NOMO-1 treated with DMSO at 0.1 percent for 48 hours (cell line): Measurements from ENCODE around the gene CTTN.

Source experiments
- DNase-seq: peaks from one replicate; lab custom pipeline; 2025; ENCODE audit not compliant: unreplicated experiment; lab: John Stamatoyannopoulos, UW

Gene CTTN

DNA sequence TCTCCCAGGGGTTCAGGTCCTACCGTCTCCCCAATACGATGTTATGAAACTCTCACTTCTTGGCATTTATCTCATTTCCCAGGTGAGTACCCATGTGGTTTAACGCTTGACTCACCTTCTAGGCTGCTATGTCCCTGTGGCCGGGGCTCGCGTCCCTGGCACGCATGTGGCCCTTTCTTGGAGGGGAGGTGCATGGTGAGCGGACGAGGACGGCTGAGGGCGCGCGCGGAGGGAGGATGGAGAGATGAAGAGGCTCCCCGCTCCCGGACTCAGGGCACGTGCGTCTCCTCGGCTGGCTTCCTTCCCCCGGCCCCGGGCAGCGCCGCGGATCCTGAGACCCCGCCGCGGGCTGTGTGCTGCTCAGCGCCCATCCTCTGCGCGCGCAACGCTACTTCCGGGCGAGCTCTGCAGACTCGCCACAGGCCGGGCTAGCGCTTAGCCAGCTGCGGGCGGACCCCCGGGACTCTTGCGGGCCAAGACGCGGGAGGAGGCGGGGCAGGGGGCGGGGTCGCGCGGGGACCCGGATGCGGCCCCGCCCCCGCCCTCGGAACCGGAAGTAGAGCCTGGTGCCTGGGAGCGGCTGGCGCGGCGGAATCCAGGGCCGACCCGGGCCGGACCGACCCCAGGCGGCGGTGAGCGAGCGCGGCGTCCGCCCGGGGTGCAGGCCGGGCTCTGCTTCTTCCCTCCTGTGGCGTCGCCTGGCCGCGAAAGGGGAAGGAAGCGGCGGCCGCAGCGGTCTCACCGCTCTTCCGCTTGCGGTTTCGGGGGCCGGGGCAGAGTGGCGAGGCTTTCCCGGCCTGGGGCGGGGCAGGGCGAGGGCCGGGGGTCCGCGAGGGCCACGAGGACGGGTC is at the start of gene CTTN:
TSS of gene CTTN (plus strand) at position 547 of the 851 bp plus-strand sequence. CDS start 8,769 bp downstream, outside the sequence.
- DNase-seq: peak; percentile 20

DNA sequence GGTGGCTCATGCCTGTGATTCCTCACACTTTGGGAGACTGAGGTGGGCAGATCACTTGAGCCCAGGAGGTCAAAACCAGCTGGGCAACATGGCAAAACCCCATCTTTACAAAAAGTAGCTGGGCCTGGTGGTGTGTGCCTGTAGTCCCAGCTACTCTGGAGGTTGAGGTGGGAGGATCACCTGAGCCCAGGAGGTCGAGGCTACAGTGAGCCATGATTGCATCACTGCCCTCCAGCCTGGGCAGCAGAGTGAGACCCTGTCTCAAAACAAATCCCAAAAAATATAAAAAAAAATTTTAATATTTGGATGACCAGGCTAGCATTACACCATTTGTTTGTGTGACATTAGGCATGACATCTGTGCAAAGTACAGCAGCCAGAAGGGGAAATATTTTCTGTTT is 49.7 kb upstream of the CTTN start:
- no peak for DNase-seq

DNA sequence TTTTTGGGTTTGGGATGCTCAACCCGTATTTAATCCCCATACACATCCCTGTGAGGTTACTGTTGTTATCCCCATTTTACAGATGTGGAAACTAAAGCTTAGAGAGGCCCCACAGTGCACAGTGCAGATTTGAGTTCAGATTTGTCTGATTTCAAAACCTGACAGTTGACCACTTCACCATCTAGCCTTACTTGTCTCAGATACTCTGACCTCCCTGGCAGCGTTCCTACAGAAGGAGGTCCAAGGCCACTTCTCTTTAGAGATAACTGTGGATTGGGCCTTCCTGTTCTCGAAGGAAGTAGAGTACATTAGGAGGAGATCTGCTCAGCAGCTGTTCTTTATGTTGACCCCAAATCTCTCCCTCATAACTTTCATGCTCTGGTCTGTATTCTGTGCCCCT is 46.7 kb upstream of the CTTN start:
- DNase-seq: no peak

DNA sequence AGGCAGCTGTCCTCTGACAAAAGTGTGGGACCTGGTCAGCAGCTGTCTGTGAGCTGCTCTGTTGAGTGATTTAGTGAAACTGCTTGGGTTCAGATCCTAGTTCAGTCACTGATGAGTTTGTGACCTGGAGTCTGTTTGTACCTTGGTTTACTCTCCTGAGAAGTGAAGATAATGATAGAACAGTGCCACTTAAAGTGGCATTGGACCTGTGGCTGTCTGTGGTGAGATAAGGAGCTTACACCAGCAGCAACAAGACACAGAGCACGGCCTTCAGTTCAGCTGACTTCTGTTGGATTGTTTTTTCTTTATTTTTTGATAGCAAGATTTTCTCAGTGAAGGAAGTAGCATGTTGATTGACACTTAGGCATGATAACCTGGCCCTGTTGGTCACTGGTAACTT is 46.2 kb upstream of the CTTN start:
- DNase-seq: no peak

DNA sequence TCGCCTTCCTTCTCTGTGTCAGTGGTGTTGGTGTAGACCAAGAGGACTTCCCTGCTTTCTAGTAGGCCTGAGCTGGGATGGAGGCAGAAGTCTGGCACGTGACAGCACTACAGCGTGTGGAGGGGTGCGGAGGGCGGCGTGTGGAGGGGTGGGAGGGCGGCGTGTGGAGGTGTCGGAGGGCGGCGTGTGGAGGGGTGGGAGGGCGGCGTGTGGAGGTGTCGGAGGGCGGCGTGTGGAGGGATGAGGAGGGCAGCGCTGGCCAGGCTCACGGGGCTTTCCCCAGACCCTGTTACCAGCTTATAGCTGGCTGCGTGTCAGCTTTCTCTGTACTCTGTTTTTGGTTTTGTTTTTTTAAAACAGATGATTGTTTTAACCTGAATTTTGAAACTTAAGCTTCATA is 45.7 kb upstream of the CTTN start:
- DNase-seq: no peak

DNA sequence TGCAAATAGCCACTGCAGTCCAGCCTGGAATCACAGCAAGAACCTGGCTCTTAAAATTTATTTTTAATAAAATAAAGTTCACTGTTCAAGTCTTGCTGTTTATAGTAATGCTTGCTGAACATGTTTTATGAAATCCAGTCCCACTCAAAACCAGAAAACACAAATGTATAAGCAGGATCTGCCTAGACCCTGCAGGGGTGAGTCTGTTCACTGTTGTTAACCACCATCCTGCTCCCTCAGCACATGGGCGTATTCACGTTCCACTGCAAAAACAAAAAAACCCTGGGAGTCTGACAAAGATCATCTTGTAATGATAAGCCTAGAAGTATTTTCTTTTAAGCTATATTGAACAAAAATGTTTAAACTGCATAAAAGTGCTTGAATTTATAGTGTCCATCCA is 45.0 kb upstream of the CTTN start:
- DNase-seq: no peak

DNA sequence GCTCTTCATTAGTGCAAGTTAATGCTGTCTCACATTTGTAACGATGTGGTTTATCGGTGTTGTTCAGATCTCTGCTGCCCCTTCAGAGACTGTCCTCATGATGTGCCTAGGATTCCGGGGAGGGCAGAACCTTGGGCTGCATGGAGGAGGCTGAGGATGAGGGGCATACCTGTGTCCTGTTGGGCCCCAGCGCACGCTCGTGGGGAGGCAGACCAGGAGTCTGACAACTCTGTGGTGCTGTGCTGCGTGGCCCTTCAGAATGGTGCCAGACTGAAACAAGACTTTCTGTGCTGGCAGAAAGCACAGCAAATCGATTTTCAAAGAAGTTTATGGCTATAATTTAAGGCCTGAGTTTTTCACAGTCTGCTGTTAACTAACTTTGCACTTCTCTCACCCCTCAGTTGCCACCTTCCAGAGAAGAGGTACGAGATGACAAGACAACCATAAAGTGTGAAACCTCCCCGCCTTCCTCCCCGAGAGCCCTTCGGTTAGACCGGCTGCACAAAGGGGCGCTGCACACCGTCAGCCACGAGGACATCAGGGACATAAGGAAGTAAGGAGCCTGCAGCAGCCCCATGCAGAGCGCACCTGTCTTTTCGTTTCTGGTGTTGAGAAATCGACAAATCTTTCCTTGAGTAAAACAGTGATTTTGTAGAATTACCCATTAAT is 44.3 kb upstream of the CTTN start:
- DNase-seq: no peak

DNA sequence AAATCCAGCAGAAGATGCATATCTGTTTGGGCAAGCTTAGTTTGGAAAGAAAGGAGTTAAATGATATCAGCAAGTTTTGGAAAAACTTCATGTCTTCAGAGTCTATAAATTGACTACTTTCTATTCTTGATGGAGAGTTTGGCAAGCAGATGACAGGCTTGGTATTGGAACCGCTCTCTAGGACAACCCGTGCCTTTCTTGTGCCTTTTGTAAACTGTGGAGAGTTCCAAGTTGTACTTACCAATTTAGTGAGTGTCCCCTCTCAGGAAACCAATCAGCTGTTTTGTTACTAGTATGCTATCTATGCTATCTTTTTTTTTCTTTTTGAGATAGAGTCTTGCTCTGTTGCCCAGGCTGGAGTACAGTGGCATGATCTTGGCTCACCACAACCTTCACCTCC is 43.7 kb upstream of the CTTN start:
- DNase-seq: no peak

DNA sequence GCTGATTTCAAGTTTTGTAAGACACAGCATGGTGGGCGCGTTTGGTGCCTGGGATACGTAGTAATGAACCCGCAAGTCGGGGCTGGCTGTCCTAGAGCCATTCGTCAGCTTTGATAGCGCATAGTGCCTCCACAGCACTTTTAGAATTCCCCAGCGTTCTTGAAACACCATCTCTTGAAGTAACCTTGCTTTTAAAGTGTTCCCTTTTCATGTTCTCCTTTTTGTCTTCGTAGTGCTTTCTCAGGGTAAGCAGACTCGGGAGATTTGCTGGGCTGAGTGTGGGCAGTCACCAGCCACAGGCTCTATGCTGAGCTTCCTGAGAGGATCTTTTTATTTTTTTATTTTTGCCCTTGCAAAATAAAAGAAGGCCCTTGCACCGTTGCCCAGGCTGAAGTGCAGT is 39.6 kb upstream of the CTTN start:
- no peak for DNase-seq

DNA sequence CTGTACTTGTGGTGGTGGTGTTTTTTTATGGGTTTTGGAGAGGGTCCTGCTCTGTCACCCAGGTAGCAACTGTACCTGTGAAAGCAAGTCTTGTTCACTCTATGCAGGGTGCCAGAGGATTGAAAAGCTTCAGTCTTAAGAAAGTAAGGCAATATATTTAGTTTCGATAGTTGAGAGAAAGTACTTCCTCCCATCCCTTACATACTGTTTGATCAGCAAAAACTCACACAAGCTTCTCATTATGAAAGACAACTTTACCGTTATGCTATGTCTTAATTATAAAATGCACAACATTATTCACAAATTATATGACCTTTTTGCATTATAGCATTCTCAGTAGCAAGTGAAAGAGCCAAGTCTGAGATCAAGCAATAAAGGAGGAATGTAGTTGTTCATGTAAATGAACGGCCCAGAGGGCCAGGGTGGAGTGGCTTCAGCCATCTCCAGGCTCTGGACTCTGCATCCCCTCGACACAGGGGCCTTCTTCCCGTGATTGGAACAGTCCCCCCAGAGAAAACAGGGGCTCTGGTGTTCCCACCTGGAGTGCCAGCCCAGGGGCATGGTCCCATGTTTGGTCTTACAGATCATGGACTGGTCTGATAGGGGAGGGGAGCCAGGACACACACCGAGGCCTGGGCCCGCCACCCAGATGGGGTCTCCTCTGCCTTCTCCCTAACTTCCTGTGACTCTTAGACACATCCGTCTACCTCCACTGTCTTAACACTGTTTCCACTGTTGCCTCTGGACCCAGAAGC is 38.7 kb upstream of the CTTN start:
- no peak for DNase-seq

DNA sequence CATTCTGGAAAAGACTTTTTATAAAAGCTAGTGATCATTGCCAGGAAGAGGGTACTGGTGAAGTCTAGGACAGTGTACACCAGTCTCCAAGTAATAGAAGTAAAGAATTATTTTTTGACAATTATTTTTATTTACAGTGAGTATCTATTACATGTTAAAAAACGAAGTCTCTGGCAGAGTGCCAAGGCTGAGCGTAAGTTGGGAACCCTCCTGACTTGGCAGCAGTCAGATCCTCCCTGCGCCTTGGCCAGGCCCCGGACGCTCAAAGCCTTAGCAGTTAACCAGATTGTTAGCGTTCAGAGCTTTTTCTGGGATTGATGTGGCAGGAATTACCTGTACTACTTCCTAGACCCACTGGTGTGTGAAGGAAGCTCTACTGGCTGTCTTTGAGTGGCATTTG is 38.1 kb upstream of the CTTN start:
- no peak for DNase-seq

DNA sequence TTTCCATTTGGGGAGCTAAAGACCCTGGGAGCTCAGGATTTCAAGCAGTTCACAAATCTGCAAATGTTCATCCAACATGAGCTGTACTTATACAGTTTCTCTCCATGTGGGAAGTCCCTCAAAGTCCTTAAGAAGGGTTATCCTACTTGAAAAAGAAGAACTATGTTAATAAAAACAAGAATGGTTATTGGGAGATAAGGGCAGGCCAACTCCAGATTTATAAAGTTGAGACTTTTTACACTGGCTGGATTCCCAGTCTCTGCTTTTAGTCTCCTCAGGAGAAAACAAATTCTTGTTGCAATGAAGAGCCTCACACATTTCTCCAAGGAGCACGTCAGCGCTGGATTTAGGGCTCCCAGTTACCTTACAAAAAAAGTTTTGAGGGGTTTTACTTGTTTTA is 34.2 kb upstream of the CTTN start:
- DNase-seq: no peak

DNA sequence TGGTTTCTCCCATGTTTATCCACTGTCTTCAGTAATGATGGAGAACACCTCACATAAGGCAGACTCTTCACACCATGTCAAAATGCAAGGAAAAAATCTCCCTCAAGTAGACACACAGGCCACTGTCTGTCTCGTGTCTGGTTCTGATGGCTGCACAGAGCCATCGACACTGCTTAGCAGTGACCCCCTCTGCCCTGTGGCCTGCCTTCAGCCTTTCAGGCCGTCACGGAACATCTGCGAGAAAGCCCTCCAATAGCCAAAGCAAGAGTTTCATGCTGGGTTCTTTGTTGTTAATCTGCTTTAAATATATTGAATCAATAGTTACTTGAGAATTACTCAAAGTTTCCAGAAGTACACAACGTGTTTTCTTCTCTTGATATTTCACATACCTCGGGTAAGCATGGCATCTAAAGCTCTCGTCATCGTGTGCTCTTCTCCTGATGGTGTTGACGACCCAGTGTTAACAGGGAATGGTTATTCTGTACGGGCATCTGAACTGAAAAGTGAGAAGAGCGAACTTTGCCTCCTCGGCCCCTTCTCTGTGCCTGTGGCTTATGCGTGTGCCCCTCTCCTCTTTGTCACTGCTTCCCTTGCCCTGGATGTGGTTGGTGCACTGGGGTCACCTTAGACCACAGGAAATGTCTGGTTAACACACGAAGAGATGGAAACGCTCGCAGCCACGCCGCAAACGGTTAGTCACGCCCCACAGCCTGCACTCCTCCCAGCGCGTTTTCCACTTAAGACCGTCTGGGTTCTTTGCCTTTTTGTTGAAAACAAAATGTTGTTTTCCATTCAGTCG is 33.4 kb upstream of the CTTN start:
- peak; percentile 12 for DNase-seq

DNA sequence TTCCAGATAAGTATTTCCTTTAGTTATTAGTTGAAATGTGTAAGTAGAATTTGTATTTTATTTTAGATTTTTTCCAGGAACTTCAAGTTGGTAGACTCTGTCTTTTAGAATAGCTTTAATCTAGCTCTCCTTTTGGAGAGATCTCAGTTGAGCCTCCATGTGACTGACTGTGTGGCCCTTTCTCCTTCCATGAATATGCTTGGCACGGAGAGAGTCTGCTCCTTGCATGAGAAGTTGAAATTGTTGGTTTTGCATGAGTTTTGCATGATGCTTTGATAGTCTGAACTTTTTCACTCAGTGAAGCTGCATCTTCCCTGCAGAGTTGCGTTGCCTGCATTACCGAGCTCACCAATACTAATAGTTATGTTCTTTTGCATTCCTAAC is 32.8 kb upstream of the CTTN start:
- DNase-seq: no peak

DNA sequence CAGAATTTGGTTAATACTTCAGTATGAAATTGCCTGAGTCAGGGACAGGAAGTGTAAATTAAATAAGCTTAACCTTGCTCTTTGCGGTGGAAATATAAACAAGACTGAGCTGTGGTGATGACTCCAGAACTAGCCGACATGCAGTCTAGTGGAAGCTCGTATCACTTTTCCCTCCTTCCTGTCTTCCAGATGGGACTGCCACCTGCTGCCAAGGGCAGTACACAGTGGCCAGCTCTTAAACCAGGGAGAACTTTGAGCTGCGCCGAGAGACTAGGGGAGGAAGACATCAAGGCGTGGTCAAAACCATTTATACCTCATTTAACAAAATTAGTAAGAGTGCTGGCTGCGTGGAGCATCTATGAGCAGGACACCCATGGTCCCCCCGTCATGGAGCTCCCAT is 31.3 kb upstream of the CTTN start:
- no peak for DNase-seq

DNA sequence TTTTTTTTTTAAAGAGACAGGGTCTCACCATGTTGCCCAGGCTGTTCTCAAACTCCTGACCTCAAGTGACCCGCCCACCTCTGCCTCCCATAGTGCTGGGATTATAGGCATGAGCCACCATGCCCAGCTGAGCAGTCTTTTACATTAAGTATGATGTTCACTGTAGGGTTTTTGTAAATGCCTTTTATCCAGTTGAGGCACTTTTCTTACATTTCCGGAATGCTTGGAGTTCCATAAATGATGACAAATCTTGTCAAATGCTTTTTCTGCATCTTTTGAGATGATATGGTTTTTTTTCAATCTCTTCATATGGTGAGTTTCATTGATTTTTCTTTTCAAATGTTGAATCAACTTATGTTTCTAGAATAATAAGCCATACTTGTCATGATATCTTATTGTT is 29.4 kb upstream of the CTTN start:
- no peak for DNase-seq

DNA sequence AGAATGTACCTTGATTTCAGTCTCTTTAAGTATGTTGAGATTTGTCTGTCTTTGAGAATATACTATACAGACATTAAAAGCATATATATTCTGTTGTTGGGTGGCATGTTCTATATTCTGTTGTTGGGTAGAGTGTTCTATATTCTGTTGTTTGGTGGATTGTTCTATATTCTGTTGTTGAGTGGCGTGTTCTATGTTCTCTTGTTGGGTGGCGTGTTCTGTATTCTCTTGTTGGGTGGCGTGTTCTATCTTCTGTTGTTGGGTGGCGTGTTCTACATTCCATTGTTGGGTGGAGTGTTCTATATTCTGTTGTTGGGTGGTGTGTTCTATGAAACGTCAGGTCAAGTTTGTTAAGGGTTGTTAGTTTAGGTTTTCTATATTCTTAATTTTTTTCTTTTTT is 27.1 kb upstream of the CTTN start:
- no peak for DNase-seq

DNA sequence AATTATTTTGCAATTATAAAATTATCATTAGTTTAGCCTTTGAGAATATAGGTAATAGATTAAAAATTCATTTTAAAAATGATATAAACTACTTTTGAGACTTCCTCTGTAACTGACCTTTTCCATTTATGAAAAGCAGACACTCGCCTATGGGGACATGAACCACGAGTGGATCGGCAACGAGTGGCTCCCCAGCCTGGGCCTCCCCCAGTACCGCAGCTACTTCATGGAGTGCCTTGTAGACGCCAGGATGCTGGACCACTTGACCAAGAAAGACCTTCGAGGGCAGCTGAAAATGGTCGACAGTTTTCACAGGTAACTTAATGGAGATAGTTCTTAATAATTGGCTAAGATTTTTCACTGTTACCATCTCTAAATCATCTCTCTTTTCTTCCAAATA is 26.3 kb upstream of the CTTN start:
- no peak for DNase-seq

DNA sequence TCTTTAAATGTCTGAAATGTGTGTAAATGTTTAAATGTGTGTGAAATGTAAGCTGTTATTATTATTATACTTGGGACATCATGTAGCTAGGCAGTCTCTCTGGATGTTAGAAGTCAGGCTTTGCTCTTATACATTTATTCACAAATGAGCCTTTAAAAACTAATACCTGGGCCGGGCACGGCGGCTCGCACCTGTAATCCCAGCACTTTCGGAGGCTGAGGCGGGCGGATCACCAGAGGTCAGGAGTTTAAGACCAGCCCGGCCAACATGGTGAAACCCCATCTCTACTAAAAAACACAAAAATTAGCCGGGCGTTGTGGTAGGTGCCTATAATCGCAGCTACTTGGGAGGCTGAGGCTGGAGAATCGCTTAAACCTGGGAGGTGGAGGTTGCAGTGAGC is 21.7 kb upstream of the CTTN start:
- no peak for DNase-seq

DNA sequence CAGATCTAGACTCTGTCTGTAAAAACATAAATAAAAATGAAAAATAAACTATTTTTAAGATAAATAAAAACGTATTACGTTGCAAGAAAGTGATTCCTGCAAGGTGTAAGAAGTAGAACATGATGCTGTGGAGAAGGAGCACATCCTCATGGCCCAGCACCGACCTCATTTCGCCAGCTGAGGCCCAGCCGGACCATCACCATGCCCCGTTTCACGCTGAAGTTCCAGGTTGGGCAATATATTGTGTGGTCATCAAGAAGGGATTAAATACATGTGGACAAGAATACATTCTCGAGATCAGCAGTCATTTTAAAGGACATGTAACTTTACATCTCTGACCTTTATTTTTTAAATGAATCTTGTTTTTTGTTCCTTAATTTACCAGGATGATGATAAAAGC is 20.7 kb upstream of the CTTN start:
- DNase-seq: no peak

DNA sequence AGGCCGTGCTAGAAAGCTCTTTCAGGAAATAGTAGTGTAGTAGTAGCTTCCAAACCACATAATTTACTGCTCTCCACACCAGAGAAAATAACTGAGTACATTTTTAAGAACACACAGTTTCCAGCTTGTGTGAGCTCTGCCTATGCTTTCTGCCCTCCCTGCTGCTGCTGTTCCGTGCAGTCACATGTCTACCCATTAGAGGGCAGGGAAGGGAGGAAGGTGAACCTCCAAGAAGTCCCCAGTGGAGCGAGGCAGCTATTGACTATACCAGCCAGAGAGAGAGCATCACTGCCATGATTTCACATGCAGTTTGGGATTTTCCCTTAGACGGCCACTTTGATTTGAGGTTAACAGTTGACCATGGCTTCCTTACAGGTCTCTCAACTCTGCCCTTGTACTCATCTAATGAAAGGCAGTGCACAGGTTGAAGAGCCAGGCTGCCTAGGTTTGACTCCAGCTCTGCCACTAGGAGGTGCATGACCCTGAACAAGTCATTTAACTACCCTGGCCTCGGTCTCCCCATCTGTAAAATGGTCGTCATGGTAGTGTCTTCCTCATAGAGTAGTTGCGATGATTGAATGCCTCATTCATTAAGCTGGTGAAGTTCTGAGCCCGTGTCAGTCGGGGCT is 19.7 kb upstream of the CTTN start:
- DNase-seq: no peak
